HCT116 (cell line): ENCODE data around the gene LRRIQ3. TPM values are rescaled to one million over a fixed set of nuclear protein-coding genes. Genes with fewer than 3 reads are reported as not detected.

Experiments
- ATAC-seq: fragments of 200-7000 bp; cut with Tn5 transposase; 2 replicates; pipeline ENCODE4 v1.9.1; 2020; ENCODE audit warnings: mild to moderate bottlenecking, moderate library complexity
- BruUV-seq: library from RNA; stranded (reverse); fragments of 400-500 nt; replicated peaks from 2 replicates; lab custom pipeline; 2021; lab: Mats Ljungman, UMichigan
- CTCF ChIA-PET: fragments of 300-600 bp; sonication (Branson Sonifier 250); formaldehyde crosslinking; loops from one replicate; lab custom pipeline; 2021; ENCODE audit warnings: antibody characterized with exemption; lab: Charles Lee
- POLR2A ChIA-PET: fragments of 300-600, 350-600 bp; sonication (Branson Sonifier 250); formaldehyde crosslinking; loops from one replicate; lab custom pipeline; 2021; ENCODE audit warnings: antibody characterized with exemption; lab: Charles Lee
- RAD21 ChIA-PET, 2 experiments: fragments of 300-600 bp; sonication (Branson Sonifier 250); formaldehyde crosslinking; loops; one replicate each; lab custom pipeline; 2023; ENCODE audit warnings: low total read pairs in 2 of 2; ENCODE audit not compliant: uncharacterized antibody in 2 of 2, unreplicated experiment in 2 of 2, low non-redundant PET in 1 of 2; lab: Charles Lee
- DNase-seq: peaks from one replicate; pipeline ENCODE4 v3.0.0-alpha.2; 2010; ENCODE audit warnings: low read depth, low spot score
- H2AFZ ChIP-seq: fragments of 200-600 bp; shearing (Covaris generic), sonication (generic); 2 replicates; pipeline ENCODE4 v1.6.1; 2017; ENCODE audit warnings: low read depth, mixed run types, mixed read lengths, antibody characterized with exemption, low read length; ENCODE audit not compliant: poor library complexity, severe bottlenecking
- H3K27ac ChIP-seq: 2 replicates; pipeline ENCODE4 v1.5.1; 2012; ENCODE audit warnings: low read depth, low read length
- H3K27me3 ChIP-seq: fragments of 200-600 bp; sonication (generic); 2 replicates; pipeline ENCODE4 v1.6.1; 2016; ENCODE audit warnings: mixed run types, low read length, mixed read lengths; ENCODE audit not compliant: insufficient read depth
- H3K36me3 ChIP-seq, 2 experiments: fragments of 200-500 bp in 1 of 2; fragments of 200-600 bp in 1 of 2; sonication (Bioruptor generic) in 1 of 2; sonication (generic) in 1 of 2; 2 replicates each; pipeline versions ENCODE4 v1.5.1 to v1.6.1; 2014 to 2016; ENCODE audit warnings: low read length in 2 of 2, inconsistent platforms in 1 of 2, mixed read lengths in 1 of 2, mixed run types in 1 of 2; ENCODE audit not compliant: insufficient read depth in 2 of 2, control insufficient read depth in 1 of 2
- H3K4me1 ChIP-seq, 2 experiments: fragments of 200-600 bp in 1 of 2; sonication (generic) in 1 of 2; 2 replicates each; pipeline versions ENCODE4 v1.5.1 to v1.6.1; 2012 to 2017; ENCODE audit warnings: low read length in 2 of 2, inconsistent platforms in 1 of 2, mild to moderate bottlenecking in 1 of 2, mixed read lengths in 1 of 2, mixed run types in 1 of 2, moderate library complexity in 1 of 2; ENCODE audit not compliant: insufficient read depth in 2 of 2, control insufficient read depth in 1 of 2
- H3K4me2 ChIP-seq: fragments of 200-600 bp; sonication (generic); 2 replicates; pipeline ENCODE4 v1.6.1; 2017; ENCODE audit warnings: mixed run types, low read length, mixed read lengths
- H3K4me3 ChIP-seq, 2 experiments: fragments of 200-600 bp in 1 of 2; sonication (generic) in 1 of 2; replicated peaks in 1 of 2; 2 replicates each; pipeline ENCODE4 v1.5.1; 2011 to 2016; ENCODE audit warnings: low read length in 2 of 2, control low read depth in 1 of 2, low read depth in 1 of 2, mild to moderate bottlenecking in 1 of 2, mixed read lengths in 1 of 2, mixed run types in 1 of 2
- H3K79me2 ChIP-seq: fragments of 200-600 bp; sonication (generic); 2 replicates; pipeline ENCODE4 v1.6.1; 2017; ENCODE audit warnings: mild to moderate bottlenecking, mixed run types, low read length, moderate library complexity, mixed read lengths; ENCODE audit not compliant: insufficient read depth
- H3K9ac ChIP-seq: fragments of 200-600 bp; sonication (generic); 2 replicates; pipeline ENCODE4 v1.6.1; 2016; ENCODE audit warnings: low read length, mixed read lengths
- H3K9me2 ChIP-seq: fragments of 200-600 bp; sonication (generic), shearing (Covaris generic); 2 replicates; pipeline ENCODE4 v1.6.1; 2017; ENCODE audit warnings: mixed run types, mild to moderate bottlenecking, moderate library complexity; ENCODE audit not compliant: insufficient read depth
- H3K9me3 ChIP-seq, 2 experiments: fragments of 200-500 bp in 1 of 2; fragments of 200-600 bp in 1 of 2; sonication (Bioruptor generic) in 1 of 2; sonication (generic) in 1 of 2; 2 replicates each; pipeline ENCODE4 v1.6.1; 2014 to 2017; ENCODE audit warnings: low read length in 2 of 2, mixed read lengths in 2 of 2, inconsistent platforms in 1 of 2, low read depth in 1 of 2, mild to moderate bottlenecking in 1 of 2, mixed run types in 1 of 2, moderate library complexity in 1 of 2; ENCODE audit not compliant: control insufficient read depth in 1 of 2, insufficient read depth in 1 of 2
- H4K20me1 ChIP-seq: fragments of 200-600 bp; sonication (generic), shearing (Covaris generic); 2 replicates; pipeline ENCODE4 v1.6.1; 2017; ENCODE audit warnings: mixed run types, mild to moderate bottlenecking, moderate library complexity; ENCODE audit not compliant: insufficient read depth
- CBX3 ChIP-seq: IDR thresholded peaks from 2 replicates; pipeline ENCODE4 v1.6.1; 2012; ENCODE audit warnings: low read depth
- CEBPB ChIP-seq: IDR thresholded peaks from 2 replicates; pipeline ENCODE4 v1.6.1; 2012; ENCODE audit warnings: low read depth
- EZH2 ChIP-seq: fragments of 200-600 bp; sonication (generic); IDR thresholded peaks from 2 replicates; pipeline ENCODE4 v1.6.1; 2017; ENCODE audit warnings: antibody characterized with exemption, mixed run types
- EZH2phosphoT487 ChIP-seq: fragments of 200-600 bp; IDR thresholded peaks from 2 replicates; pipeline ENCODE4 v1.6.1; 2018; ENCODE audit warnings: antibody characterized with exemption, borderline replicate concordance
- POLR2A ChIP-seq: IDR thresholded peaks from 2 replicates; pipeline ENCODE4 v1.7.0; 2011; ENCODE audit warnings: borderline replicate concordance; ENCODE audit not compliant: insufficient read depth, insufficient read length; ENCODE audit errors: extremely low read depth
- POLR2AphosphoS5 ChIP-seq: IDR thresholded peaks from 2 replicates; pipeline ENCODE4 v1.6.1; 2011; ENCODE audit warnings: mild to moderate bottlenecking, low read depth, low read length, moderate library complexity
- RAD21 ChIP-seq: IDR thresholded peaks from 2 replicates; pipeline ENCODE4 v1.6.1; 2012; ENCODE audit warnings: low read depth, mild to moderate bottlenecking
- SP1 ChIP-seq: IDR thresholded peaks from 2 replicates; pipeline ENCODE4 v1.6.1; 2012; ENCODE audit warnings: low read depth
- SRF ChIP-seq: IDR thresholded peaks from 2 replicates; pipeline ENCODE4 v1.6.1; 2012; ENCODE audit warnings: low read depth
- YY1 ChIP-seq: IDR thresholded peaks from 2 replicates; pipeline ENCODE4 v1.6.1; 2011; ENCODE audit warnings: low read length, low read depth, moderate library complexity, mild to moderate bottlenecking; ENCODE audit not compliant: insufficient replicate concordance; ENCODE audit errors: extremely low read depth
- ZFX ChIP-seq: fragments of 450-650 bp; IDR thresholded peaks from 2 replicates; pipeline ENCODE4 v1.6.1; 2017
- intact Hi-C: fragments of 100-400 bp; cut with micrococcal nuclease; formaldehyde crosslinking; loops from 2 replicates; pipeline ENCODE4 v1.10.0; 2022
- total RNA-seq: library from RNA; stranded (reverse); gene quantifications from one replicate; pipeline ENCODE4 v1.2.1, GENCODE V29; 2021; ENCODE audit not compliant: unreplicated experiment
- TF ChIP-seq, protein P1 (sequence below): IDR thresholded peaks from 2 replicates; pipeline ENCODE4 v1.6.1; 2012
- TF ChIP-seq, protein P2 (sequence below): IDR thresholded peaks from 2 replicates; pipeline ENCODE4 v1.6.1; 2012
- TF ChIP-seq, protein P3 (sequence below): IDR thresholded peaks from 2 replicates; pipeline ENCODE4 v1.6.1; 2012; ENCODE audit warnings: low read depth
- TF ChIP-seq, protein P4 (sequence below), 3 experiments: fragments of 200-600 bp in 1 of 3; sonication (generic) in 1 of 3; IDR thresholded peaks in 2 of 3; conservative IDR thresholded peaks in 1 of 3; 2 replicates each; pipeline ENCODE4 v1.5.1; 2012 to 2017; ENCODE audit warnings: low read depth in 2 of 3, low read length in 2 of 3, antibody characterized with exemption in 1 of 3, borderline replicate concordance in 1 of 3, control low read depth in 1 of 3, mild to moderate bottlenecking in 1 of 3, mixed read lengths in 1 of 3, mixed run types in 1 of 3, moderate library complexity in 1 of 3; ENCODE audit not compliant: insufficient read depth in 1 of 3
- TF ChIP-seq, protein P5 (sequence below): IDR thresholded peaks from 2 replicates; pipeline ENCODE4 v1.6.1; 2011; ENCODE audit warnings: mild to moderate bottlenecking, low read length, moderate library complexity; ENCODE audit not compliant: insufficient replicate concordance; ENCODE audit errors: extremely low read depth

The LRRIQ3 gene
- total RNA-seq, 1 experiment from 2014 or later = 1.1 TPM

DNA sequence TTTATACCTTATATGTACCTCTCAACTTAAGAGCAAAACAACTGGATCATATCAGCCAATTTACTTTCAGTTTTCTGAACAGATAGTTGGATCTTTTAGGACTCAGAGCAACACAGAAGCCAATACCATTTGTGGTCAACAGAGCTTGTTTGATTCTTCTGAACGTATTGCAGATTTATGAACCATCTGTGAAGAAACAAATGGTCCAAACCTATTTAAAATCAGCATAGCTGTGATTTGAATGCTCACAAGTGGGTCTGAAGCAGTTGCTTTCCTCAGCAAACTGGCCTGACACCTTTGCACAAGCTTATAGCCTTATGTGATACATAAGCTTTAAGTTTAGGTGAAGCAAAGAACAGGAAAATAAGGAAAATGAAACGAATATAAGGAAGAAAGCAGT is 147.6 kb downstream of the LRRIQ3 start:
- no peak overlapping the region for H3K9ac ChIP-seq
- intact Hi-C loops = no loop called here
- POLR2A ChIA-PET = no interaction called here
- H2AFZ ChIP-seq = no peak overlapping the region
- H3K4me2 ChIP-seq = no peak overlapping the region
- H3K27me3 ChIP-seq = no peaks in the 10 kb centered on the region
- H3K9me2 ChIP-seq = no peaks in the 10 kb centered on the region
- CTCF ChIA-PET = no interaction called here
- TF ChIP-seq YY1 = no peak
- TF ChIP-seq, protein P1, sequence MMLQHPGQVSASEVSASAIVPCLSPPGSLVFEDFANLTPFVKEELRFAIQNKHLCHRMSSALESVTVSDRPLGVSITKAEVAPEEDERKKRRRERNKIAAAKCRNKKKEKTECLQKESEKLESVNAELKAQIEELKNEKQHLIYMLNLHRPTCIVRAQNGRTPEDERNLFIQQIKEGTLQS = no peak
- no peak for TF ChIP-seq CEBPB
- TF ChIP-seq CBX3 = no peak
- no peak for TF ChIP-seq SP1
- TF ChIP-seq POLR2A = no peak
- TF ChIP-seq, protein P2, sequence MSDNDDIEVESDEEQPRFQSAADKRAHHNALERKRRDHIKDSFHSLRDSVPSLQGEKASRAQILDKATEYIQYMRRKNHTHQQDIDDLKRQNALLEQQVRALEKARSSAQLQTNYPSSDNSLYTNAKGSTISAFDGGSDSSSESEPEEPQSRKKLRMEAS = no peak
- TF ChIP-seq, protein P3, sequence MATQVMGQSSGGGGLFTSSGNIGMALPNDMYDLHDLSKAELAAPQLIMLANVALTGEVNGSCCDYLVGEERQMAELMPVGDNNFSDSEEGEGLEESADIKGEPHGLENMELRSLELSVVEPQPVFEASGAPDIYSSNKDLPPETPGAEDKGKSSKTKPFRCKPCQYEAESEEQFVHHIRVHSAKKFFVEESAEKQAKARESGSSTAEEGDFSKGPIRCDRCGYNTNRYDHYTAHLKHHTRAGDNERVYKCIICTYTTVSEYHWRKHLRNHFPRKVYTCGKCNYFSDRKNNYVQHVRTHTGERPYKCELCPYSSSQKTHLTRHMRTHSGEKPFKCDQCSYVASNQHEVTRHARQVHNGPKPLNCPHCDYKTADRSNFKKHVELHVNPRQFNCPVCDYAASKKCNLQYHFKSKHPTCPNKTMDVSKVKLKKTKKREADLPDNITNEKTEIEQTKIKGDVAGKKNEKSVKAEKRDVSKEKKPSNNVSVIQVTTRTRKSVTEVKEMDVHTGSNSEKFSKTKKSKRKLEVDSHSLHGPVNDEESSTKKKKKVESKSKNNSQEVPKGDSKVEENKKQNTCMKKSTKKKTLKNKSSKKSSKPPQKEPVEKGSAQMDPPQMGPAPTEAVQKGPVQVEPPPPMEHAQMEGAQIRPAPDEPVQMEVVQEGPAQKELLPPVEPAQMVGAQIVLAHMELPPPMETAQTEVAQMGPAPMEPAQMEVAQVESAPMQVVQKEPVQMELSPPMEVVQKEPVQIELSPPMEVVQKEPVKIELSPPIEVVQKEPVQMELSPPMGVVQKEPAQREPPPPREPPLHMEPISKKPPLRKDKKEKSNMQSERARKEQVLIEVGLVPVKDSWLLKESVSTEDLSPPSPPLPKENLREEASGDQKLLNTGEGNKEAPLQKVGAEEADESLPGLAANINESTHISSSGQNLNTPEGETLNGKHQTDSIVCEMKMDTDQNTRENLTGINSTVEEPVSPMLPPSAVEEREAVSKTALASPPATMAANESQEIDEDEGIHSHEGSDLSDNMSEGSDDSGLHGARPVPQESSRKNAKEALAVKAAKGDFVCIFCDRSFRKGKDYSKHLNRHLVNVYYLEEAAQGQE = no peak
- TF ChIP-seq ZFX = no peak
- TF ChIP-seq RAD21 = no peak
- no peak for TF ChIP-seq SRF
- TF ChIP-seq, protein P4, sequence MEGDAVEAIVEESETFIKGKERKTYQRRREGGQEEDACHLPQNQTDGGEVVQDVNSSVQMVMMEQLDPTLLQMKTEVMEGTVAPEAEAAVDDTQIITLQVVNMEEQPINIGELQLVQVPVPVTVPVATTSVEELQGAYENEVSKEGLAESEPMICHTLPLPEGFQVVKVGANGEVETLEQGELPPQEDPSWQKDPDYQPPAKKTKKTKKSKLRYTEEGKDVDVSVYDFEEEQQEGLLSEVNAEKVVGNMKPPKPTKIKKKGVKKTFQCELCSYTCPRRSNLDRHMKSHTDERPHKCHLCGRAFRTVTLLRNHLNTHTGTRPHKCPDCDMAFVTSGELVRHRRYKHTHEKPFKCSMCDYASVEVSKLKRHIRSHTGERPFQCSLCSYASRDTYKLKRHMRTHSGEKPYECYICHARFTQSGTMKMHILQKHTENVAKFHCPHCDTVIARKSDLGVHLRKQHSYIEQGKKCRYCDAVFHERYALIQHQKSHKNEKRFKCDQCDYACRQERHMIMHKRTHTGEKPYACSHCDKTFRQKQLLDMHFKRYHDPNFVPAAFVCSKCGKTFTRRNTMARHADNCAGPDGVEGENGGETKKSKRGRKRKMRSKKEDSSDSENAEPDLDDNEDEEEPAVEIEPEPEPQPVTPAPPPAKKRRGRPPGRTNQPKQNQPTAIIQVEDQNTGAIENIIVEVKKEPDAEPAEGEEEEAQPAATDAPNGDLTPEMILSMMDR (IDR thresholded peaks at IDR 0.05 in 2 of 3, conservative IDR thresholded peaks at IDR 0.05 in 1 of 3; ENCODE audit: borderline replicate concordance in 1 of 3, insufficient read depth in 1 of 3, low read depth in 2 of 3, low read length in 2 of 3) = no peak
- TF ChIP-seq, protein P5, sequence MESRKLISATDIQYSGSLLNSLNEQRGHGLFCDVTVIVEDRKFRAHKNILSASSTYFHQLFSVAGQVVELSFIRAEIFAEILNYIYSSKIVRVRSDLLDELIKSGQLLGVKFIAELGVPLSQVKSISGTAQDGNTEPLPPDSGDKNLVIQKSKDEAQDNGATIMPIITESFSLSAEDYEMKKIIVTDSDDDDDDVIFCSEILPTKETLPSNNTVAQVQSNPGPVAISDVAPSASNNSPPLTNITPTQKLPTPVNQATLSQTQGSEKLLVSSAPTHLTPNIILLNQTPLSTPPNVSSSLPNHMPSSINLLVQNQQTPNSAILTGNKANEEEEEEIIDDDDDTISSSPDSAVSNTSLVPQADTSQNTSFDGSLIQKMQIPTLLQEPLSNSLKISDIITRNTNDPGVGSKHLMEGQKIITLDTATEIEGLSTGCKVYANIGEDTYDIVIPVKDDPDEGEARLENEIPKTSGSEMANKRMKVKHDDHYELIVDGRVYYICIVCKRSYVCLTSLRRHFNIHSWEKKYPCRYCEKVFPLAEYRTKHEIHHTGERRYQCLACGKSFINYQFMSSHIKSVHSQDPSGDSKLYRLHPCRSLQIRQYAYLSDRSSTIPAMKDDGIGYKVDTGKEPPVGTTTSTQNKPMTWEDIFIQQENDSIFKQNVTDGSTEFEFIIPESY = no peak
- TF ChIP-seq EZH2phosphoT487 = no peak
- TF ChIP-seq EZH2 = no peak
- TF ChIP-seq POLR2AphosphoS5 = no peak
- no peak overlapping the region for H3K27ac ChIP-seq
- no peaks in the 10 kb centered on the region for H3K36me3 ChIP-seq
- no TSS peak for BruUV-seq
- no peak overlapping the region for H3K4me3 ChIP-seq
- no peaks in the 10 kb centered on the region for H4K20me1 ChIP-seq
- RAD21 ChIA-PET = no interaction called here
- no peaks in the 10 kb centered on the region for H3K4me1 ChIP-seq
- DNase-seq = no peak
- no peaks in the 10 kb centered on the region; a peak in 1 of 4 replicates for H3K9me3 ChIP-seq
- no peak for ATAC-seq
- H3K79me2 ChIP-seq = no peaks in the 10 kb centered on the region
